Measurements from ENCODE around the gene ESRRA. TPM values are rescaled to one million over a fixed set of nuclear protein-coding genes. Genes with fewer than 3 reads are reported as not detected.

ESRRA gene
- total RNA-seq, 2 experiments from 2014 or later: 10.9 to 12.0 TPM

- Mint-ChIP-seq H3K4me1 (ENCODE audit: low read depth) (peaks cover 25% of the 10 kb centered on the region), H3K9me3 (no peaks in the 10 kb centered on the region), H3K4me3 (peak overlapping the region; percentile 74), H3K27ac (no peak overlapping the region), H3K27me3 (no peaks in the 10 kb centered on the region), H3K36me3 (ENCODE audit: low read depth) (peaks cover 18% of the 10 kb centered on the region)
- Histone ChIP-seq H3K36me3 (ENCODE audit: insufficient read depth, low read length) (peaks cover 39% of the 10 kb centered on the region), H3K4me1 (ENCODE audit: insufficient read depth, low read length) (peaks cover 38% of the 10 kb centered on the region), H3K27me3 (ENCODE audit: control insufficient read depth in 1 of 2, insufficient read depth in 2 of 2, low read length in 2 of 2) (no peaks in the 10 kb centered on the region), H3K9me3 (ENCODE audit: control insufficient read depth in 1 of 2, insufficient read depth in 1 of 2, low read length in 2 of 2) (no peaks in the 10 kb centered on the region), H3K4me3 (ENCODE audit: low read length) (no peak overlapping the region), H3K27ac (ENCODE audit: low read depth in 1 of 2, low read length in 2 of 2) (no peak overlapping the region)
- intact Hi-C loops (cut with DNase I, micrococcal nuclease): loop anchor here in 1 of 2 experiments (5.0 kb wide), 1 partner anchor 39 kb away; the partner anchor contains the start of genes PRDX5 and TRMT112
- ChIA-PET CTCF (interaction anchor here (1.3 kb wide), 1 partner anchor 52 kb away, joined by 3 read pairs; no protein-coding TSS in a partner anchor), POLR2A (interaction anchor here (6.3 kb wide), 1 partner anchor 39 kb away, joined by 45 read pairs; the partner anchor contains the start of genes PRDX5 and TRMT112)
- DNase-seq (peak in 4 of 14 experiments; percentile 25 to 67 (median 38)), ATAC-seq (ENCODE audit: poor library complexity) (no peak)
- TF ChIP-seq CTCF (IDR thresholded peaks at IDR 0.05): no peak
Observed at GRCh38 chr11:64356498-64357411, 51.4 kb downstream of the ESRRA start.

- POLR2A ChIA-PET: interaction anchor here (6.3 kb wide), 1 partner anchor 40 kb away, joined by 45 read pairs; the partner anchor contains the start of genes PRDX5 and TRMT112
- intact Hi-C loops (cut with DNase I, micrococcal nuclease): loop anchor here in 1 of 2 experiments (5.0 kb wide), 1 partner anchor 40 kb away; the partner anchor contains the start of genes PRDX5 and TRMT112
- no peak for TF ChIP-seq CTCF (IDR thresholded peaks at IDR 0.05)
- Mint-ChIP-seq H3K4me3 (no peak overlapping the region), H3K27ac (no peak overlapping the region), H3K36me3 (ENCODE audit: low read depth) (peaks cover 25% of the 10 kb centered on the region), H3K4me1 (ENCODE audit: low read depth) (peaks cover 25% of the 10 kb centered on the region), H3K27me3 (no peaks in the 10 kb centered on the region), H3K9me3 (no peaks in the 10 kb centered on the region)
- H3K27ac ChIP-seq (ENCODE audit: low read depth in 1 of 2, low read length in 2 of 2): no peak overlapping the region
- CTCF ChIA-PET: interaction anchor here (1.3 kb wide), 1 partner anchor 53 kb away, joined by 3 read pairs; no protein-coding TSS in a partner anchor
- no peaks in the 10 kb centered on the region for H3K27me3 ChIP-seq (ENCODE audit: control insufficient read depth in 1 of 2, insufficient read depth in 2 of 2, low read length in 2 of 2)
- DNase-seq: no peak
- no peak overlapping the region for H3K4me3 ChIP-seq (ENCODE audit: low read length)
- ATAC-seq (ENCODE audit: poor library complexity): no peak
- H3K9me3 ChIP-seq (ENCODE audit: control insufficient read depth in 1 of 2, insufficient read depth in 1 of 2, low read length in 2 of 2): no peaks in the 10 kb centered on the region
- H3K36me3 ChIP-seq (ENCODE audit: insufficient read depth, low read length): peaks cover 44% of the 10 kb centered on the region
- peaks cover 38% of the 10 kb centered on the region for H3K4me1 ChIP-seq (ENCODE audit: insufficient read depth, low read length)
Observed at GRCh38 chr11:64357446-64357845, 52.1 kb downstream of the ESRRA start.

GRCh38 chr11:64357904-64358535 is 52.7 kb downstream of the ESRRA start:
- Histone ChIP-seq H3K27me3 (ENCODE audit: control insufficient read depth in 1 of 2, insufficient read depth in 2 of 2, low read length in 2 of 2) (no peaks in the 10 kb centered on the region), H3K9me3 (ENCODE audit: control insufficient read depth in 1 of 2, insufficient read depth in 1 of 2, low read length in 2 of 2) (no peaks in the 10 kb centered on the region), H3K4me1 (ENCODE audit: insufficient read depth, low read length) (peaks cover 38% of the 10 kb centered on the region), H3K36me3 (ENCODE audit: insufficient read depth, low read length) (peaks cover 43% of the 10 kb centered on the region), H3K27ac (ENCODE audit: low read depth in 1 of 2, low read length in 2 of 2) (no peak overlapping the region), H3K4me3 (ENCODE audit: low read length) (peak overlapping the region; percentile 57)
- Mint-ChIP-seq H3K4me3 (peak overlapping the region; percentile 69), H3K4me1 (ENCODE audit: low read depth) (peaks cover 25% of the 10 kb centered on the region), H3K27ac (no peak overlapping the region), H3K36me3 (ENCODE audit: low read depth) (peaks cover 31% of the 10 kb centered on the region), H3K27me3 (no peaks in the 10 kb centered on the region), H3K9me3 (no peaks in the 10 kb centered on the region)
- intact Hi-C loops (cut with DNase I, micrococcal nuclease): loop anchor here in 1 of 2 experiments (5.0 kb wide), 1 partner anchor 41 kb away; the partner anchor contains the start of genes PRDX5 and TRMT112
- ChIA-PET CTCF (no interaction called here), POLR2A (interaction anchor here (6.3 kb wide), 1 partner anchor 40 kb away, joined by 45 read pairs; the partner anchor contains the start of genes PRDX5 and TRMT112)
- ATAC-seq (ENCODE audit: poor library complexity) (no peak), DNase-seq (peak in 8 of 14 experiments; percentile 25 to 63 (median 50))
- TF ChIP-seq CTCF (IDR thresholded peaks at IDR 0.05): no peak
